GM08714 (cell line): Measurements from ENCODE around the gene DHPS.
"Not testable (repeated sequence)": the region's sequence is repeated elsewhere in the genome, so short reads cannot be mapped to it uniquely, and the experiment has no call there.

ENCODE experiments used
- H3K4me3 ChIP-seq: fragments of 200-500 bp; sonication (Bioruptor generic); 2 replicates; pipeline ENCODE4 v1.5.1; 2014; ENCODE audit warnings: mild to moderate bottlenecking, low read length, inconsistent platforms
- ZNF274 ChIP-seq: IDR thresholded peaks from 2 replicates; pipeline ENCODE4 v1.6.1; 2012; ENCODE audit warnings: mild to moderate bottlenecking, low read depth, low read length

DHPS gene

GRCh38 chr19:12681074-12681987 is at the start of gene DHPS:
Gene DHPS, minus strand, starts transcription at chr19:12681880. Its CDS starts 114 bp downstream, at chr19:12681766.
- TF ChIP-seq ZNF274: no peak
- peak within 1 kb of the TSS; percentile 86 for H3K4me3 ChIP-seq

DNA sequence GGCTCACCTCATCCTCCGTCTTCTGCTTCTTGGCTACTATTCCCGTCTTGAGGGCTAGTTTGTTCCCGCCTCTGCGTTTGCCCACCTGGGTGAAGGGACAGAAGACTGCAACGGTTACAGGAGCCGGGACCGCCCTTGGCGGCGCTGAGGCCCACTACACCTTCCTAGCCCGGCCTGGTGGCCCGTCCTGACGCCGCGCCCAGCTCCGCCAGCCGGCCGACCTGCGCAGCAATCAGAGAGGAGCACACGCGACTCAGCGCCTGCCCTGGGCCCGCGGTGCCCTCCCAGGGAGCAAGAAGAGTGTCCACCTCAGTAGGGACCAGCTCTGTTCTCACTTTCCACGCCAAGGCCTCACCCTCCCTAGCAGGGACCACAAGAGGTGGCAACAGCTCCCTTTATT is 49.7 kb upstream of the DHPS start:
- H3K4me3 ChIP-seq: no peak overlapping the region
- TF ChIP-seq ZNF274: no peak

DNA sequence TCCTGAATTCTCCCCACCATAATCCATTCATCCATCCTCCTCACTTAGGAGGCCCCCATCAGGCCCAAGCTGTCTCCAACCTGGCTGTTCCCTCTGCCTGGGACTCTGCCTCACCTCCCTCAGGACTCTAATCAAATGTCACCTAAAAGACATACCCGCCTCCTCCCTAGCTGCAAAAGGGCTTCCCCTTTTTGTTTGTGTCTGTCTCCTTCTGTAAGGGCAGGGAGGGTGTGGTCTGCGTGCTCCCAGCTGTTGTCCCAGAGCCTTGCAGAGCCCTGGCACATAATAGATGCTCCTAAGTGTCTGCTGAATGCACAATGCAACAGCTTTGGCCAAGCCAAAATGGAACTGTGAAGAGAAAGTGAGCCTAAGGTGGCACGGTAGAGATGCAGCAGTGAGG is 48.4 kb upstream of the DHPS start:
- TF ChIP-seq ZNF274: no peak
- no peak overlapping the region for H3K4me3 ChIP-seq

DNA sequence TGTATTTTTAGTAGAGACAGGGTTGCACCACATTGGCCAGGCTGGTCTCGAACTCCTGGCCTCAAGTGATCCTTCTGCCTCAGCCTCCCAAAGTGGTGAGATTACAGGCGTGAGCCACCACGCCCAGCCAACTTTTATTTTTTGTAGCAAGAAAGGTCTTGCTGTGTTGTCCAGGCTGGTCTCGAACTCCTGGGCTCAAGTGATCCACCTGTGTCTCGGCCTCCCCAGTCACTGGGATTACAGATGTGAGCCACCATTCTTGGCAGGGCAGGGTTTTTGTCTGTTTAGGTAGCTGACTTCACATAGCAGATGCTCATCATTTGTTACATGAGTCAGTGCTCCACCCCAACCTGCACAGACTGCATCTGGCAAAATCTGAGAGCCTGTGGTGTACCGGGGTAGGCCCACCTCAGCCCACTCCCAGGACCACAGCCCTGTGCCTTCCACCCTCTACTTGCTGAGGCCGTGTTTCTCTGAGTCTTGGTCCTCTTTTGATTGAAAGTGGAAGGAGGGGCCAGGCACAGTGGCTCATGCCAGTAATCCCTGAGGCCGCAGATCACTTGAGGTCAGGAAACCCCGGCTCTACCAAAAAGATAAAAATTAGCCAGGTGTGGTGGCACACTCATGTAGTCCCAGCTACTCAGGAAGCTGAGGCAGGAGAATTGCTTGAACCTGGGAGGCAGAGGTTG is 46.2 kb upstream of the DHPS start:
- TF ChIP-seq ZNF274: no peak
- no peak overlapping the region for H3K4me3 ChIP-seq

DNA sequence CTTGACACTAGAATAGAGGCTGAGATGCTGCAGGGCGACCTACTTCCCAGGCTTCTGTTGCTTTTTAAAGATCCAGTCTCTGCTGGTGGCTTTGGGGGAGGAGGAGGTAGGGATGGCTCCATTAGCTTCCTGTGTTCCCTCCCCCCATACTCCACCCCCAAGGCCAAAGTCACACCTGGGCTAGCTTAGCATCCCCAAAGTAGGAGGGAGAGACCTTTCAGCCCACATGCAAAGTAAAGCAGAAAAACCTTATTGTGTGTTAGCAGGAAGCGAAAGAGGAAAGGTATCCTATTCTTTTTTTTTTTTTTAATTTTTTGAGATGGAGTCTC is 45.3 kb upstream of the DHPS start:
- no peak overlapping the region for H3K4me3 ChIP-seq
- TF ChIP-seq ZNF274: no peak

DNA sequence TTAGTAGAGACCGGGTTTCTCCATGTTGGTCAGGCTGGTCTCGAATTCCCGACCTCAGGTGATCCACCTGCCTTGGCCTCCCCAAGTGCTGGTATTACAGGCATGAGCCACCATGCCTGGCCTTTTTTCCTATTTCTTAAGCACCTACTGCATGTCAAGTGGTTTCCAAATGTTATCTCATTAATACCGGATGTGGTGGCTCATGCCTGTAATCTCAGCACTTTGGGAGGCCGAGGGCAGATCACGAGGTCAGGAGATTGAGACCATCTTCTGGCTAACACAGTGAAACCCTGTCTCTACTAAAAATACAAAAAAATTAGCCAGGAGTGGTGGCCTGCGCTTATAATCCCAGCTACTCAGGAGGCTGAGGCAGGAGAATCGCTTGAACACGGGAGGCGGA is 43.9 kb upstream of the DHPS start:
- not testable (repeated sequence) for H3K4me3 ChIP-seq

DNA sequence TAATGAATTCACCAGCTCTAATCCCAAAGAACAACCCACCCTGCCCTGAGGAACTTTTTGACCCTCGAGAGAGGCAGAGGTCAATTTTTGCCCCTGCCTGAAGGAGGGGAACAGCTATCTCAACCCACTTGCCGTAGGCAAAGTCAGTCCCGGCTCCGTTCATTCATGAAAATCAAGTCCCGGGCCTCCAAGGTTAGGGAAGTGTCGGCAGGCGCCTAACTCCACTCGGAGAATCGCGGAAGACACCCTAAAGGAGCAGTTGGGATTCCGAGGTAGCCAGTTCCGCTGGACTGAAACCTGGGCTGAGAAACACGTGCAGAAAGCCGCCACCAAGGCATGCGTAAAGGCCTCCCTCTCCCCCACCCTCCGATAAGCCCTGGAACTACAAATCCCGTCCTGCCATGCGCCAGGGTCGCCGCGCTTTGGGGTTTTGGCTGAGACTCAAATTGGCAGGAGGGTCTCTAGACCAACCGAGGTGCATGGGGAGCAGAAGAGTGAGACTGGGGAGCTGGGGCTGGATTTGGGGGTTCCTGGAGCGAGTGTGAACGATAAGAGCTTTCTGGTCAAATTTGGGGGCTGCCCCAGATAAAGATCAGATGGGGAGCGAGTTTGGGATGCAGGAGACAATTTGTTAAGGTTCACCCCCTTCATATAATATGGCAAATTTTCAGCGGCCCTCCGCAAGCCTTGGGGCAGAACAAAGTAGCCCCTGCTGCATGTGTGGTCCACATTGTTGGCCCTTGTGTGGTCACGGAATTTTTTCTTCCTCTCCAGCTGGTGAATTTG is 42.2 kb upstream of the DHPS start, which contains the start of gene TNPO2:
TSS of gene TNPO2 (minus strand) at position 292 of the 786 bp plus-strand sequence. CDS start 2,955 bp downstream, outside the sequence.
- peak within 1 kb of the TSS; percentile 86 for H3K4me3 ChIP-seq
- TF ChIP-seq ZNF274: no peak

- H3K4me3 ChIP-seq: peak overlapping the region; percentile 86
- no peak for TF ChIP-seq ZNF274
Observed at GRCh38 chr19:12723381-12723640, 41.6 kb upstream of the DHPS start.

- no peak for TF ChIP-seq ZNF274
- H3K4me3 ChIP-seq: peak overlapping the region; percentile 86
Observed at GRCh38 chr19:12722566-12723380, 41.1 kb upstream of the DHPS start.

DNA sequence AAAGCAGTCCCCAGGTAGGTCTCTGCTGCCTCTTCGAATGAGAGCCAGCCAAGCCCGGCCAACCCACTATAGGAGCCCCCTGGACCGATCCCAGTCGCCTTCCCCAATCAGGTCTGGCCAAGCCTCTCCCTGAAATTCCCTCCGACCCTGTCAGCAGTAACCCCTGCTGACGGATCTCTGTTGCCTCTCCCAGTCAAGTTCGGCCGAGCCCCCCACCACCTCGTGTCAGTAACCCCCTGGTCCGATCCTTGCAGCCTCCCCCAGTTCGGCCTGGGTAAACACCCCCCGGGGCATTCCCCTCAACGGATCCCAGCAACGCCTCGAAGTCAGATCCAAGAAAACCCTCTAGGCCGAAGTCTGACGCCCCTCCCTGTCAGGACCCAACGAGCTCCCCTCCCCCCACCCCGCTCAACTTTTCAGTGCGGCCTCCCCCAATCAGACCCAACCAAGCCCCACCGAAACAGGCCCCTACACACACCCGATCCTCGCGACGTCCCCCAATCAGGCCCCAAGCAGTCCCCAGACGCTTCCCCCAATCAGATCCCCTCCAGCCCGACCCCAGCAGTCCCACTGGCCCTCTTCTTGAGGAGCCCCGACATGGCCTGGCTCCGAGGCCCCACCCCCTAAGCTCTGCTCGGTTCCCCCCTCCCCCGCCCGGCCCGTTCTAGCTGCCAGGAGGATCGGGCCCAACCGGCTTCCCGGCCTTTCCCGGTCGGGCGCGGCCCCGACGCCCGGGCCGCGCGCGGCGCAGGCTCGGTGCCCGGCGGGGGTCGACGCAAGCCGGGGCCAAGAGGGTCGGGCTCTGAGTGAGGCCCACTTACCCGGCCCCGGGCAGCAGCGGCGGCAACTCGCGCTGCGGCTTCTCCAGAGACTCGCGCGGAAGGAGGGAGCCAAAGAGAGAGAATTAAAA is 40.2 kb upstream of the DHPS start:
- H3K4me3 ChIP-seq: peak overlapping the region; percentile 86
- TF ChIP-seq ZNF274: no peak

DNA sequence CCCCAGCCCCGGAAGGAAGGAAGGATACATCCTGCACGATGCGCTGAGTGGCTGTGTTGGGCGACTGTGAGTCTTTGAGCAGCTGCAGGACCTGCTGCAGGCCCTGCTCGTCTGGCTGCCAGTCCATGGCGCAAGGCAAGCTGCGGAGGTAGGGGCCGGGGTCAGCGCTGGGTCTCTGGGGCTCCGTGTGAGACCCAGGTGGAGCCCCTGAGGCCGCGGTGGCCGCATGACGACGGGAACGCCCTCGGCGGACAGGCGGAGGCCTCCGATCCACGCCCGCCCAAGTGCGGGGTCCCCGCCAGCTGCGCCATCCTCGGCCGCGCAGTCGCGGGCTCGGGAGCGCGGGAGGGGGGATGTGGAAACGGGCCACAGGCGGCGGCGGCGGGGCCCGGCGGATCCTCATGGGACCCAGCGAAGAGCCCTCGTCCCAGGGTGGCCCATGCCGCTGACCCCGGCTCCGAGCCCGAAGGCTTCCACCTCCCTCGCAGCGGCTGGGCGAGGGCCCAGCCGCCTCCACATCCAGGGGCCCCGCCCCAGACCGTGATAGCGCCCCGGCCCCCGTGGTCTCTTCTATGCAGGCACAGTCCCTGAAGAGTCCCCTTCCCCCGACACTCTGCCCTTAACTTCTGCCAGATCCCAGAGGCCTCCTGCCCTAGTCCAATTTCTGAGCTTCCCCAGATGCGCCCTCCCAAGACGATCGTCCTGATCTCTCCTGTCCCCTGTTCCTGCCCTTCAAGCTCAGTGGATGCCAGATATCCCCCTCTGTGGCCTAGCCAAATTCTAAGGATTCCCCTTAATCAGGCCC is 39.4 kb upstream of the DHPS start:
- H3K4me3 ChIP-seq: peak overlapping the region; percentile 86
- TF ChIP-seq ZNF274: no peak

GRCh38 chr19:12720296-12720695 is 38.6 kb upstream of the DHPS start:
- no peak for TF ChIP-seq ZNF274
- H3K4me3 ChIP-seq: peak overlapping the region; percentile 86; the same call in 1 of the 2 replicates
